Kidney (tissue), 14 donors: Measurements from ENCODE around the gene ATXN1L. TPM values are rescaled to one million over a fixed set of nuclear protein-coding genes. Genes with fewer than 3 reads are reported as not detected.

Experiments
- DNase-seq, 5 donors: peaks; one replicate each; pipeline ENCODE4 v3.0.0-alpha.2; 2013 to 2020
- FAIRE-seq: peaks from 2 replicates; lab custom pipeline; 2012; peaks lifted over from hg19 to GRCh38; lab: Jason Lieb, UNC
- H3K27ac ChIP-seq, 2 donors: one replicate each; pipeline ENCODE4 v1.7.0; 2013; ENCODE audit warnings: low read depth in 2 of 2, low read length in 2 of 2, inconsistent platforms in 1 of 2
- H3K27me3 ChIP-seq: one replicate; pipeline ENCODE4 v1.7.1; 2013; ENCODE audit warnings: low read length, inconsistent platforms; ENCODE audit not compliant: control insufficient read depth, insufficient read depth
- H3K36me3 ChIP-seq, 3 donors: one replicate each; pipeline versions ENCODE4 v1.7.0 to v1.7.1; 2013; ENCODE audit warnings: low read length in 3 of 3, control low read depth in 1 of 3, inconsistent platforms in 1 of 3; ENCODE audit not compliant: insufficient read depth in 3 of 3, control insufficient read depth in 2 of 3
- H3K4me1 ChIP-seq, 3 donors: one replicate each; pipeline versions ENCODE4 v1.7.0 to v1.7.1; 2013; ENCODE audit warnings: low read length in 3 of 3, inconsistent platforms in 1 of 3, low read depth in 1 of 3; ENCODE audit not compliant: control insufficient read depth in 2 of 3, insufficient read depth in 2 of 3
- H3K4me3 ChIP-seq, 3 donors: one replicate each; pipeline versions ENCODE4 v1.7.0 to v1.8.1; 2013; ENCODE audit warnings: low read length in 3 of 3, control low read depth in 1 of 3, inconsistent platforms in 1 of 3
- H3K9ac ChIP-seq, 3 donors: one replicate each; pipeline versions ENCODE4 v1.7.0 to v1.7.1; 2013; ENCODE audit warnings: low read length in 3 of 3, control low read depth in 1 of 3, inconsistent platforms in 1 of 3
- H3K9me3 ChIP-seq, 3 donors: one replicate each; pipeline versions ENCODE4 v1.7.0 to v1.7.1; 2013; ENCODE audit warnings: low read length in 3 of 3, control low read depth in 1 of 3, inconsistent platforms in 1 of 3; ENCODE audit not compliant: control insufficient read depth in 2 of 3, insufficient read depth in 1 of 3
- intact Hi-C: fragments of 100-400 bp; cut with DNase I; formaldehyde crosslinking; loops from one replicate; pipeline ENCODE4 v1.11.1; 2022
- polyA plus RNA-seq: library from polyadenylated mRNA; stranded (reverse); fragments of 350-450 nt; fragmentation: Illumina TruSeq; extraction: RNeasy Lipid Tissue Mini Kit (QIAGEN cat#74804); gene quantifications from one replicate; pipeline ENCODE4 v1.2.3, GENCODE V29; 2014; ENCODE audit warnings: low read depth, low replicate concordance; ENCODE audit not compliant: insufficient read depth
- total RNA-seq: library from RNA; stranded (reverse); fragmentation: NEBNext Ultra II Directional; extraction: Animal tissue kit (Norgen Biotek cat#: 25700); gene quantifications from one replicate; pipeline ENCODE4 v1.2.1, GENCODE V29; 2021
- TF ChIP-seq, protein P1 (sequence below): IDR thresholded peaks from 3 replicates; pipeline ENCODE4 v1.5.1; 2012; ENCODE audit warnings: mild to moderate bottlenecking, moderate library complexity, borderline replicate concordance; ENCODE audit not compliant: insufficient read depth; ENCODE audit errors: extremely low read depth
- donor health status: control.
- donor health status: control.
- donor health status: control.
- donor health status: control.
- donor health status: control.
- donor health status: DM: yes; HTN: yes; CAD: no.
- donor health status: Normal renal cell carcinoma (clear cell type).

ATXN1L gene
- total and polyA plus RNA-seq, 2 donors from 2014 or later = 7.4 to 37.5 TPM

- H3K9ac ChIP-seq = no peak overlapping the region
- H3K36me3 ChIP-seq = peaks cover 2 to 37% (median 30%) of the 10 kb centered on the region in 3 donors
- no peaks in the 10 kb centered on the region for H3K27me3 ChIP-seq
- intact Hi-C loops = no loop called here
- TF ChIP-seq, protein P1, sequence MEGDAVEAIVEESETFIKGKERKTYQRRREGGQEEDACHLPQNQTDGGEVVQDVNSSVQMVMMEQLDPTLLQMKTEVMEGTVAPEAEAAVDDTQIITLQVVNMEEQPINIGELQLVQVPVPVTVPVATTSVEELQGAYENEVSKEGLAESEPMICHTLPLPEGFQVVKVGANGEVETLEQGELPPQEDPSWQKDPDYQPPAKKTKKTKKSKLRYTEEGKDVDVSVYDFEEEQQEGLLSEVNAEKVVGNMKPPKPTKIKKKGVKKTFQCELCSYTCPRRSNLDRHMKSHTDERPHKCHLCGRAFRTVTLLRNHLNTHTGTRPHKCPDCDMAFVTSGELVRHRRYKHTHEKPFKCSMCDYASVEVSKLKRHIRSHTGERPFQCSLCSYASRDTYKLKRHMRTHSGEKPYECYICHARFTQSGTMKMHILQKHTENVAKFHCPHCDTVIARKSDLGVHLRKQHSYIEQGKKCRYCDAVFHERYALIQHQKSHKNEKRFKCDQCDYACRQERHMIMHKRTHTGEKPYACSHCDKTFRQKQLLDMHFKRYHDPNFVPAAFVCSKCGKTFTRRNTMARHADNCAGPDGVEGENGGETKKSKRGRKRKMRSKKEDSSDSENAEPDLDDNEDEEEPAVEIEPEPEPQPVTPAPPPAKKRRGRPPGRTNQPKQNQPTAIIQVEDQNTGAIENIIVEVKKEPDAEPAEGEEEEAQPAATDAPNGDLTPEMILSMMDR = no peak
- H3K4me1 ChIP-seq = peaks cover 0 to 19% (median 4%) of the 10 kb centered on the region in 3 donors
- peak overlapping the region in 1 of 2 donors; percentile 20 for H3K27ac ChIP-seq
- FAIRE-seq (no peak), DNase-seq (no peak)
- no peaks in the 10 kb centered on the region for H3K9me3 ChIP-seq
- no peak overlapping the region for H3K4me3 ChIP-seq
These were observed 6.4 kb downstream of the ATXN1L start for GRCh38 chr16:71852158-71852557.

DNA sequence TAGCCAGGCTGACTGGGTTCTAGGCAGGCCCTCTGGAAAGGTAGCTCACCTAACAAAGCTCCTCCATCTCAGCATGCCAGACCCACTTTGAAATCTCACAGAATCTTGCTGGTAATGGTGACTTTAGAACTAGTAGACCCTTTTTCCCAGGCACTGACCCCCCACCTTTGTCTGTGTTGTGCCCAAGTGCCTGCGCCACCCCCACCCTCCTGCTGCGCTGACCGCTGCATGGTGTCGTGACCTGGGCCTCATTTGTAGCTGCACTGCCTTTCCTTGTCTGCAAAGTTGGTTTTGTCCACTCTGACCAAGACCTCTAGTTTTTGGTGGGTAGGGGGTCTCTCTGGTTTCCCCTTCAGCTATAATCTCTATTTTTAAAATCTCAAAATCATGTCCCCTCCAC is 6.8 kb downstream of the ATXN1L start:
- intact Hi-C loops = no loop called here
- no peak for DNase-seq
- no peak overlapping the region for H3K4me3 ChIP-seq
- TF ChIP-seq, protein P1 = no peak
- peak overlapping the region in 1 of 2 donors; percentile 20 for H3K27ac ChIP-seq
- H3K27me3 ChIP-seq = no peaks in the 10 kb centered on the region
- peaks cover 2 to 37% (median 30%) of the 10 kb centered on the region in 3 donors for H3K36me3 ChIP-seq
- no peaks in the 10 kb centered on the region for H3K9me3 ChIP-seq
- peaks cover 0 to 18% (median 4%) of the 10 kb centered on the region in 3 donors for H3K4me1 ChIP-seq
- H3K9ac ChIP-seq = no peak overlapping the region
- FAIRE-seq = no peak

DNA sequence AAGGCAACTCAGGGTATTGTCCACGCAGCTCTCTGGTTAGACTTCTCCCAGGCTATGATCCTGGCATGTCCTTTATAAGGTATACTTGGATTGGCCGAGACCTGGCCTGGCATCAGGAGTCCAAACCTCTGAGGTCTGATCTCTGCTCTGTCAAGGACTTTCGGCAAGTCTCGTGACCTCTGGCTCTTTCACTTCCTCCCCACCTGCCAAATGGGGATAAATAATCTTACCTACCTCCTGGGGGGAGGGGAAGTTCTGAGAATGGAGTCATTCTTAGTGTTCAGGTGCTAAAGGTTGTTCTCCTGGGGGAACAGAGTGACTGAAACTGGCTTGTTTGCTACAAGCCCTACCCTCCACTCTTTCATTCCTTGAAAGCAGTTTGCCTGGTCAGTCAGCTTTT is 7.6 kb downstream of the ATXN1L start:
- DNase-seq (no peak), FAIRE-seq (no peak)
- Histone ChIP-seq H3K4me3 (no peak overlapping the region), H3K4me1 (peaks cover 0 to 21% (median 4%) of the 10 kb centered on the region in 3 donors), H3K9me3 (no peaks in the 10 kb centered on the region), H3K36me3 (peaks cover 2 to 34% (median 28%) of the 10 kb centered on the region in 3 donors), H3K27ac (peak overlapping the region; percentile 5 to 76), H3K9ac (no peak overlapping the region), H3K27me3 (no peaks in the 10 kb centered on the region)
- TF ChIP-seq, protein P1 = no peak
- intact Hi-C loops = no loop called here
